ENCODE results near the gene KRT39.
"Not testable (repeated sequence)": the region's sequence is repeated elsewhere in the genome, so short reads cannot be mapped to it uniquely, and the experiment has no call there.

KRT39 gene

DNA sequence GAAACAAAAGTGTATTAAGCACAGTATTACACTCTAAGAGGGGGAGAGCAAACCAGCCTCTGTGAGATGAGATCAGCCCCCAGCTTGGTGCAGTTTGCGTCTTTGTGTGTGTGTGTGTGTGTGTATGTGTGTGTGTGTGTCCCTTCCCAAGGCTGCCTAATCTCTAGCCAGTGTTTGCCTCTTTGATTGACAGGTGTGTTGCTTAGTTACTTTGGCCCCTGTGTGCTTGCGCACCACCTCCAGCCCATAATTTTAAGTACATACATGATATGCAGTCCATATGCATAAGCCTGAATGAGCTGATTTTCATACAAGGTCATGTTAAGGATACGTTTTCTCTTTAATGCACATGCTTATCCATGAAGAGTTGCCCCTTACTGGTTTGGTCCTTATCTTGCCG is 35.0 kb upstream of the KRT39 start:
- no peaks in the 10 kb centered on the region for H3K79me2 ChIP-seq (ENCODE audit: control insufficient read depth, insufficient read depth, low read length)
- H2BK15ac ChIP-seq (replicated peaks; ENCODE audit: low read depth) = no peak overlapping the region
- no peaks in the 10 kb centered on the region for H3K27me3 ChIP-seq (ENCODE audit: insufficient read depth, low read length, poor library complexity)
- no peak overlapping the region for H2AK5ac ChIP-seq (ENCODE audit: low read length)
- H3K4ac ChIP-seq (ENCODE audit: low read depth, low read length) = no peak overlapping the region
- H3K4me1 ChIP-seq (ENCODE audit: control insufficient read depth, low read depth, low read length) = no peaks in the 10 kb centered on the region
- H2BK120ac ChIP-seq (ENCODE audit: low read depth, low read length) = no peak overlapping the region
- H3K18ac ChIP-seq (ENCODE audit: low read length) = no peak overlapping the region
- H3K27ac ChIP-seq (ENCODE audit: low read depth, low read length) = no peak overlapping the region
- H3K56ac ChIP-seq (ENCODE audit: low read length) = no peak overlapping the region
- H3K36me3 ChIP-seq (ENCODE audit: control insufficient read depth, insufficient read depth, low read length) = no peaks in the 10 kb centered on the region
- H4K5ac ChIP-seq (ENCODE audit: low read length) = no peak overlapping the region
- no peak overlapping the region for H3K9ac ChIP-seq (ENCODE audit: low read length)
- H2BK5ac ChIP-seq (ENCODE audit: low read length) = no peak overlapping the region
- WGBS (ENCODE audit: extremely low coverage, insufficient coverage, low lambda C conversion rate) = no CpG with 5 or more reads among the region's 4 CpGs
- H3K4me2 ChIP-seq (ENCODE audit: low read length) = no peak overlapping the region
- no peak for DNase-seq
- no peak overlapping the region for H3K23ac ChIP-seq (ENCODE audit: low read length)
- no peak overlapping the region for H4K8ac ChIP-seq (ENCODE audit: low read depth, low read length)
- no peaks in the 10 kb centered on the region for H3K79me1 ChIP-seq (ENCODE audit: low read length)
- no peak overlapping the region for H3K4me3 ChIP-seq (ENCODE audit: low read length)

DNA sequence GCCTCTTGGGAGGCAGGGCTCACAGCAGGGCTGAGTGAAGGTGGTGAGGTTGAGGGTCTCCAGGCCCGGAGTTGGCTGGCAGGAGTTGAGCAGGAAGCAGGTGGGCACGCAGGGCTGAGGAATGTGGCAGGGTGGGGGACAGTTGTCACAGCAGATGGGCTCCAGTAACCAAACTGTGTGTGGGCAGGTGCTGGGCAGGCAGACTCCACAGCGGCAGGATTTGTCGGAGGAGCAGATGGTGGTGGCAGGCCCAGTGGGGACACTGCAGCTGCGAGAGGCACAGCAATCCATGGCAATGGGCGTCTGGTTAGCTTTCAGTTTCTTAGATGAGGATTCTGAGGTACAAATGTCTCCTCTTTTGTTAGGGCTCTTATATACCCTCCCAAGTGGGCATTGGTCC is 32.8 kb upstream of the KRT39 start, which contains the start of gene KRTAP3-2:
KRTAP3-2 (minus strand) TSS at position 344 of the 400 bp plus-strand sequence; CDS start at position 291, 53 bp downstream.
- not testable (repeated sequence) for DNase-seq; H3K4me2 ChIP-seq (ENCODE audit: low read length); H2BK15ac ChIP-seq (replicated peaks; ENCODE audit: low read depth); H3K4me3 ChIP-seq (ENCODE audit: low read length); H4K8ac ChIP-seq (ENCODE audit: low read depth, low read length); H3K18ac ChIP-seq (ENCODE audit: low read length); H3K56ac ChIP-seq (ENCODE audit: low read length); H3K79me1 ChIP-seq (ENCODE audit: low read length); H3K23ac ChIP-seq (ENCODE audit: low read length); H3K9ac ChIP-seq (ENCODE audit: low read length); H3K27ac ChIP-seq (ENCODE audit: low read depth, low read length); H3K36me3 ChIP-seq (ENCODE audit: control insufficient read depth, insufficient read depth, low read length); H4K5ac ChIP-seq (ENCODE audit: low read length); H2BK5ac ChIP-seq (ENCODE audit: low read length); H3K4me1 ChIP-seq (ENCODE audit: control insufficient read depth, low read depth, low read length); H3K79me2 ChIP-seq (ENCODE audit: control insufficient read depth, insufficient read depth, low read length); H3K27me3 ChIP-seq (ENCODE audit: insufficient read depth, low read length, poor library complexity); H2BK120ac ChIP-seq (ENCODE audit: low read depth, low read length); H3K4ac ChIP-seq (ENCODE audit: low read depth, low read length); H2AK5ac ChIP-seq (ENCODE audit: low read length)
- whole genome bisulfite sequencing (ENCODE audit: extremely low coverage, insufficient coverage, low lambda C conversion rate) = no CpG with 5 or more reads among the region's 6 CpGs

DNA sequence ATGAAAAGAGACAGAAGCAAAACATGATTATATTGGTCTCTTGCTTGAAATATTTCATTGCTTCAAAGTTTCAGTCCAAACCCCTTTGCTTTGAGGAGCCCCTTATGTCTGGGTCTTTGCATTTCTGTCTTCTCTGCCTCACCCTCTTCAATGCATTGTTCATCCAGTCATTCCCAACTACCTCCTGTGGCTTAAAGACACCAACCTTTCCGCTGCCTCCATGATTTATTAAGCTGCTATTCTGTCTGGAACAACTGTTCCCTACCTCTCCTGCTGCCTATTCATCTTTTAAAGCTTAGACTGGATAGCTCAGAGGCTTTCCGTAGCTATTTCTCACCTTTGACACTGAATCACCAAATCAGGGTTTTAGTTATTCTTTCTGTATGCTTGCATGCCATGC is 30.6 kb upstream of the KRT39 start:
- DNase-seq = no peak
- Histone ChIP-seq H3K23ac (ENCODE audit: low read length) (no peak overlapping the region), H4K5ac (ENCODE audit: low read length) (no peak overlapping the region), H3K4me1 (ENCODE audit: control insufficient read depth, low read depth, low read length) (no peaks in the 10 kb centered on the region), H3K4ac (ENCODE audit: low read depth, low read length) (no peak overlapping the region), H2AK5ac (ENCODE audit: low read length) (no peak overlapping the region), H3K4me2 (ENCODE audit: low read length) (no peak overlapping the region), H3K18ac (ENCODE audit: low read length) (no peak overlapping the region), H3K79me1 (ENCODE audit: low read length) (no peaks in the 10 kb centered on the region), H2BK5ac (ENCODE audit: low read length) (no peak overlapping the region), H3K79me2 (ENCODE audit: control insufficient read depth, insufficient read depth, low read length) (no peaks in the 10 kb centered on the region), H2BK15ac (replicated peaks; ENCODE audit: low read depth) (no peak overlapping the region), H3K56ac (ENCODE audit: low read length) (no peak overlapping the region), H3K27ac (ENCODE audit: low read depth, low read length) (no peak overlapping the region), H4K8ac (ENCODE audit: low read depth, low read length) (no peak overlapping the region), H3K9ac (ENCODE audit: low read length) (no peak overlapping the region), H3K27me3 (ENCODE audit: insufficient read depth, low read length, poor library complexity) (no peaks in the 10 kb centered on the region), H2BK120ac (ENCODE audit: low read depth, low read length) (no peak overlapping the region), H3K4me3 (ENCODE audit: low read length) (no peak overlapping the region), H3K36me3 (ENCODE audit: control insufficient read depth, insufficient read depth, low read length) (no peaks in the 10 kb centered on the region)
- no CpG with 5 or more reads among the region's 2 CpGs for WGBS (ENCODE audit: extremely low coverage, insufficient coverage, low lambda C conversion rate)

DNA sequence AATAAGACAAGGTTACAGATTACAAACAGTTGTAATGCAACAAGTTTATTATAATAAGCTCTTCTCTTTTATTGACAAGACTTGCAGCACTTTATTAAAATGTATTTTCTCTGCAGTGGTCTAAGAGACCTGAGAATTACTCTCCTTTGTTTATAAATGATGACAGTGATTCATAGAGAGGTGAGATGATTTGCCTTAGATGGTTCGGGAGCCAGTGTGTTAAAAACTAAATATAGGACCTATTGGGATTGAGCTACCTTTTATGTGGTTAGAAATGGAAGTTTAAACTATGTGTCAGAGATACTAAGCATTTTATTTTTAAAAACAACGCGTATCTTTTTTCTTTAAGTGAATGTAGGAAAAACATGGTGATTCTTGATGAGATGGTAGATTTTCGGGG is 30.1 kb upstream of the KRT39 start:
- Histone ChIP-seq H3K27ac (ENCODE audit: low read depth, low read length) (no peak overlapping the region), H3K36me3 (ENCODE audit: control insufficient read depth, insufficient read depth, low read length) (no peaks in the 10 kb centered on the region), H3K27me3 (ENCODE audit: insufficient read depth, low read length, poor library complexity) (no peaks in the 10 kb centered on the region), H2BK120ac (ENCODE audit: low read depth, low read length) (no peak overlapping the region), H2BK5ac (ENCODE audit: low read length) (no peak overlapping the region), H3K4me1 (ENCODE audit: control insufficient read depth, low read depth, low read length) (no peaks in the 10 kb centered on the region), H3K9ac (ENCODE audit: low read length) (no peak overlapping the region), H3K79me2 (ENCODE audit: control insufficient read depth, insufficient read depth, low read length) (no peaks in the 10 kb centered on the region), H3K4me3 (ENCODE audit: low read length) (no peak overlapping the region), H3K18ac (ENCODE audit: low read length) (no peak overlapping the region), H2AK5ac (ENCODE audit: low read length) (no peak overlapping the region), H3K23ac (ENCODE audit: low read length) (no peak overlapping the region), H2BK15ac (replicated peaks; ENCODE audit: low read depth) (no peak overlapping the region), H3K79me1 (ENCODE audit: low read length) (no peaks in the 10 kb centered on the region), H3K56ac (ENCODE audit: low read length) (no peak overlapping the region), H3K4me2 (ENCODE audit: low read length) (no peak overlapping the region), H4K5ac (ENCODE audit: low read length) (no peak overlapping the region), H4K8ac (ENCODE audit: low read depth, low read length) (no peak overlapping the region), H3K4ac (ENCODE audit: low read depth, low read length) (no peak overlapping the region)
- no CpG with 5 or more reads among the region's 4 CpGs for whole genome bisulfite sequencing (ENCODE audit: extremely low coverage, insufficient coverage, low lambda C conversion rate)
- DNase-seq = no peak

DNA sequence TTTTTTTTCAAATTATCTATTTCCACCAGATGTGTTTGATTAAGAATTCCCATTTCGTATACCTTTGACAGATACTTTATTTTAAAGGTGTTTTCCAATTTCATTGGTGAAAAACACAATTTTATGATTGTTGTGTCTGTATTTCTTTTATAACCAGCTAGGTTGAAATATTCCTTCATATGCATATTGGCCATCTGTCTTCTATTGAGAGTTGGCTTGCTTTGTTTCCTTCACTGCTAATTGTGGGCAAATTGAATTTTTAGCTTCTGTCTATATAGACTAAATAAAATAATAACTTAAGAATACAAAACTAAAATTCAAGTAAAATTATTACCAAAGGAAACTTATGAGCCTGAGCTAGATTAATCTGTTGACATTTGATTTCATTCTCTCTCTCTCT is 28.4 kb upstream of the KRT39 start:
- H3K79me1 ChIP-seq (ENCODE audit: low read length) = no peaks in the 10 kb centered on the region
- H3K9ac ChIP-seq (ENCODE audit: low read length) = no peak overlapping the region
- H2BK5ac ChIP-seq (ENCODE audit: low read length) = no peak overlapping the region
- H4K8ac ChIP-seq (ENCODE audit: low read depth, low read length) = no peak overlapping the region
- H3K4me1 ChIP-seq (ENCODE audit: control insufficient read depth, low read depth, low read length) = no peaks in the 10 kb centered on the region
- H4K5ac ChIP-seq (ENCODE audit: low read length) = no peak overlapping the region
- H3K56ac ChIP-seq (ENCODE audit: low read length) = no peak overlapping the region
- H3K4me3 ChIP-seq (ENCODE audit: low read length) = no peak overlapping the region
- H3K4me2 ChIP-seq (ENCODE audit: low read length) = no peak overlapping the region
- no peak overlapping the region for H2BK120ac ChIP-seq (ENCODE audit: low read depth, low read length)
- no peaks in the 10 kb centered on the region for H3K36me3 ChIP-seq (ENCODE audit: control insufficient read depth, insufficient read depth, low read length)
- H3K79me2 ChIP-seq (ENCODE audit: control insufficient read depth, insufficient read depth, low read length) = no peaks in the 10 kb centered on the region
- H3K27me3 ChIP-seq (ENCODE audit: insufficient read depth, low read length, poor library complexity) = no peaks in the 10 kb centered on the region
- H3K4ac ChIP-seq (ENCODE audit: low read depth, low read length) = no peak overlapping the region
- no CpG with 5 or more reads among the region's 1 CpG for WGBS (ENCODE audit: extremely low coverage, insufficient coverage, low lambda C conversion rate)
- no peak overlapping the region for H3K23ac ChIP-seq (ENCODE audit: low read length)
- DNase-seq = no peak
- H2BK15ac ChIP-seq (replicated peaks; ENCODE audit: low read depth) = no peak overlapping the region
- H2AK5ac ChIP-seq (ENCODE audit: low read length) = no peak overlapping the region
- no peak overlapping the region for H3K18ac ChIP-seq (ENCODE audit: low read length)
- H3K27ac ChIP-seq (ENCODE audit: low read depth, low read length) = no peak overlapping the region

DNA sequence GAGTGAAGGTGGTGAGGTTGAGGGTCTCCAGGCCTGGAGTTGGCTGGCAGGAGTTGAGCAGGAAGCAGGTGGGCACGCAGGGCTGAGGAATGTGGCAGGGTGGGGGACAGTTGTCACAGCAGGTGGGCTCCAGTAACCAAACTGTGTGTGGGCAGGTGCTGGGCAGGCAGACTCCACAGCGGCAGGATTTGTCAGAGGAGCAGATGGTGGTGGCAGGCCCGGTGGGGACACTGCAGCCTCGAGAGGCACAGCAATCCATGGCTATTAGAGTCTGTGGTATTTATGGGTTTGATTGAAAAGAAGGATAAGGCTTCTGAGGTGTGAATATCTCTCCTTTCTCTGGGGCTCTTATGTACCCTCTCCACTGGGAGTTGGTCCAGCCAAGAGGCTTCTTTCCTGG is 27.1 kb upstream of the KRT39 start, which contains the start of gene KRTAP3-3:
KRTAP3-3 (minus strand) TSS at position 326 of the 400 bp plus-strand sequence; CDS start at position 259, 67 bp downstream.
- peak; percentile 30 for DNase-seq
- Histone ChIP-seq H4K8ac (ENCODE audit: low read depth, low read length) (no peak within 1 kb of the TSS), H2BK120ac (ENCODE audit: low read depth, low read length) (no peak within 1 kb of the TSS), H2BK15ac (replicated peaks; ENCODE audit: low read depth) (no peak within 1 kb of the TSS), H3K4me3 (ENCODE audit: low read length) (no peak within 1 kb of the TSS), H3K36me3 (ENCODE audit: control insufficient read depth, insufficient read depth, low read length) (no peaks in the 10 kb centered on the region), H3K56ac (ENCODE audit: low read length) (no peak within 1 kb of the TSS), H2BK5ac (ENCODE audit: low read length) (no peak within 1 kb of the TSS), H3K79me1 (ENCODE audit: low read length) (no peaks in the 10 kb centered on the region), H2AK5ac (ENCODE audit: low read length) (no peak within 1 kb of the TSS), H3K4ac (ENCODE audit: low read depth, low read length) (no peak within 1 kb of the TSS), H3K79me2 (ENCODE audit: control insufficient read depth, insufficient read depth, low read length) (no peaks in the 10 kb centered on the region), H3K27me3 (ENCODE audit: insufficient read depth, low read length, poor library complexity) (no peaks in the 10 kb centered on the region), H3K9ac (ENCODE audit: low read length) (no peak within 1 kb of the TSS), H3K27ac (ENCODE audit: low read depth, low read length) (no peak within 1 kb of the TSS), H3K4me2 (ENCODE audit: low read length) (no peak within 1 kb of the TSS), H3K18ac (ENCODE audit: low read length) (no peak within 1 kb of the TSS), H4K5ac (ENCODE audit: low read length) (no peak within 1 kb of the TSS), H3K4me1 (ENCODE audit: control insufficient read depth, low read depth, low read length) (no peaks in the 10 kb centered on the region), H3K23ac (ENCODE audit: low read length) (no peak within 1 kb of the TSS)
- WGBS (ENCODE audit: extremely low coverage, insufficient coverage, low lambda C conversion rate) = no CpG with 5 or more reads among the region's 4 CpGs
